Small intestine (tissue), 7 donors: ENCODE measurements around the gene MICU1. TPM values are rescaled to one million over a fixed set of nuclear protein-coding genes. Genes with fewer than 3 reads are reported as not detected.

Experiments used
- DNase-seq, 2 donors: peaks; one replicate each; pipeline versions ENCODE4 v3.0.0 to v3.0.0-alpha.2; 2013
- FAIRE-seq: peaks from 2 replicates; lab custom pipeline; 2012; peaks lifted over from hg19 to GRCh38; lab: Jason Lieb, UNC
- H3K27ac ChIP-seq, 3 donors: one replicate each; pipeline ENCODE4 v1.5.1; 2013; ENCODE audit warnings: low read length in 2 of 3, mild to moderate bottlenecking in 2 of 3, control low read depth in 1 of 3, inconsistent platforms in 1 of 3, low read depth in 1 of 3, moderate library complexity in 1 of 3
- H3K27me3 ChIP-seq, 3 donors: one replicate each; pipeline ENCODE4 v1.6.1; 2013; ENCODE audit warnings: low read length in 3 of 3, inconsistent platforms in 1 of 3; ENCODE audit not compliant: control insufficient read depth in 3 of 3, insufficient read depth in 3 of 3
- H3K36me3 ChIP-seq, 3 donors: one replicate each; pipeline ENCODE4 v1.6.1; 2013; ENCODE audit warnings: low read length in 3 of 3, inconsistent platforms in 1 of 3, low read depth in 1 of 3, mild to moderate bottlenecking in 1 of 3, moderate library complexity in 1 of 3; ENCODE audit not compliant: control insufficient read depth in 3 of 3, insufficient read depth in 2 of 3
- H3K4me1 ChIP-seq, 3 donors: one replicate each; pipeline ENCODE4 v1.6.1; 2013; ENCODE audit warnings: low read length in 2 of 3, inconsistent platforms in 1 of 3, low read depth in 1 of 3, mild to moderate bottlenecking in 1 of 3, moderate library complexity in 1 of 3; ENCODE audit not compliant: control insufficient read depth in 3 of 3, insufficient read depth in 2 of 3
- H3K4me3 ChIP-seq, 3 donors: one replicate each; pipeline ENCODE4 v1.5.1; 2013; ENCODE audit warnings: low read length in 3 of 3, control low read depth in 1 of 3, inconsistent platforms in 1 of 3, low read depth in 1 of 3, mild to moderate bottlenecking in 1 of 3, moderate library complexity in 1 of 3
- H3K9me3 ChIP-seq, 2 donors: one replicate each; pipeline ENCODE4 v1.6.1; 2013; ENCODE audit warnings: low read depth in 1 of 2, low read length in 1 of 2; ENCODE audit not compliant: control insufficient read depth in 2 of 2, insufficient read depth in 1 of 2
- WGBS, 3 donors: extraction: QIAGEN DNeasy Blood & Tissue Kit; methylation state at CpG; one replicate each; pipeline ENCODE4 v1.1.7; 2013; 5-methylcytosine and 5-hydroxymethylcytosine counted together
- polyA plus RNA-seq, 4 donors: library from polyadenylated mRNA; stranded (reverse) in 3 of 4; unstranded in 1 of 4; fragments of 200-250 nt in 3 of 4; fragments of 120-200 nt in 1 of 4; gene quantifications; one replicate each; pipeline versions ENCODE4 v1.2.1 to v1.2.3, GENCODE V29; 2013
- donor health status: healthy with polysubstance abuse.
- donor health status: control.
- donor health status: control.
- donor health status: Bipolar disorder and iron deficiency.
- donor health status: healthy.

The MICU1 gene
- polyA plus RNA-seq, 4 donors: 32.5 to 64.1 (median 45.1) TPM

DNA sequence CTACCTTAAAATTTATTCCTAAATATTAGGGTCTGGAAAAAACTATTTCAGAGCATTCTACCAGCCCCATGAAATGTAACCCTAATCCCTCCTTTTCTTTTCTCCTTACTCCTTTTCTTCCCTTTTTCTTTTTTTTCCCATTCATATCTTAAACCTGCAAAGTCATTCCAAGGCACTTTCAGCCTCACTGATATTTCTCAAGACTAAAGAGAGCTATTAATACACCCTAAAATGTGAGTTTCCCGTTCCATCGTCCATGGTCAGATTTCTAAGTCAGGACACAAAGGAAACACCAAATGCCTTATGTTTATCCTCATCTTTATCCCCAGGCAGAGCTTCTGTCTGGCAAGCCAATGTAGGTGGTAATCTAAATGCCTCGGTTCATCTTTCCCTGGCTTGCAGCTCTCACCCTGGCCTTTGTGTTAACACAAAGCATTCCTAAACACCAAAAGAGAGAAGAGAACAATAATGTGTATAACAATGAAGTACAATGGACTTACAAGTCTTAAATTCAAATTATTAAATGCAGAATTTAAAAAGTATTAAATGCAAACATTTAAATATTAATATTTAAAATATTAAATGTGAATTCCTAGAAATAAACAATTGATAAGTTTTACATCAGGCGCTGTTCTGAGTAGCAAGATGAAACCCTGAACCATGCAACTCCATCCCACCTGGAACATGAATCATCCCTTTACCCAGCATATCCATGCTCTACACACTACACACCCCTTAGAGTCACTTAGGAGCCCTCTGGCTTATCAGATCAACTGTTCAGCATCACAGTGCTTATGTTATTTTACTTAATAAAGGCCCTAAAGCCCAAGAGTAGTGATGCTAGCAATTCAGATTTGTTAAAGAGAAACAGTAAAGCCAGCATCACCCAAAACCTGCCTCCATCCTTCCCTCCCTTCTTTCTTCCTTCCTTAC, 26.8 kb downstream of the MICU1 start:
- no peaks in the 10 kb centered on the region for H3K4me1 ChIP-seq
- FAIRE-seq (no peak), DNase-seq (no peak)
- H3K9me3 ChIP-seq: no peaks in the 10 kb centered on the region
- WGBS, 3 donors: 90 to 92% (median 91%) methylated on average over 4 of the region's 4 CpGs
- peaks cover 0 to 11% (median 2%) of the 10 kb centered on the region in 3 donors for H3K36me3 ChIP-seq
- no peak overlapping the region for H3K4me3 ChIP-seq
- no peaks in the 10 kb centered on the region for H3K27me3 ChIP-seq
- H3K27ac ChIP-seq: no peak overlapping the region

- Histone ChIP-seq H3K9me3 (no peaks in the 10 kb centered on the region), H3K27ac (no peak overlapping the region), H3K4me3 (no peak overlapping the region), H3K27me3 (no peaks in the 10 kb centered on the region), H3K36me3 (peaks cover 0 to 11% (median 2%) of the 10 kb centered on the region in 3 donors), H3K4me1 (no peaks in the 10 kb centered on the region)
- FAIRE-seq (no peak), DNase-seq (no peak)
- WGBS, 3 donors: 85 to 100% (median 97%) methylated on average over 1 of the region's 1 CpG
Measured at GRCh38 chr10:72597897-72598296, 28.0 kb downstream of the MICU1 start.

GRCh38 chr10:72595436-72595835, 30.4 kb downstream of the MICU1 start:
- Histone ChIP-seq H3K4me3 (no peak overlapping the region), H3K27ac (no peak overlapping the region), H3K27me3 (no peaks in the 10 kb centered on the region), H3K36me3 (peaks cover 0 to 10% (median 0%) of the 10 kb centered on the region in 3 donors), H3K4me1 (no peaks in the 10 kb centered on the region), H3K9me3 (peaks cover 0 to 5% of the 10 kb centered on the region in 2 donors)
- no peak for FAIRE-seq
- WGBS, 3 donors: 94 to 97% (median 94%) methylated on average over 1 of the region's 1 CpG
- DNase-seq: no peak

DNA sequence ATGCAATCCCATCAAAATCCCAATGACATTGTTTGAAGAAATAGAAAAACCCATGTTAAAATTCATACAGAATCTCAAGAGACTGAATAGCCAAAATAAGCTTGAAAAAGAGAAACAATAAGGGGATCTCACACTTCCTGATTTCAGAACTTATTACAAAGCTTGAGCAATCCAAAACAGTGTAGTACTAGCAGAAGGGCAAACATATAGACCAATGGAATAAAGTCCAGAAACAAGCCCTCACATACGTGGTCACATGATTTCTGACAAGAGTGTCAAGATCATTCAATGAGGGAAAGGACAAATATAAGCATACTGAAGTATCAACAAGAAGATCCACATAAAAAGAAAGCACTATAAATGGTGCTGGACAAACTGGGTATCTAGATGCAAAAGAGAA, 31.9 kb downstream of the MICU1 start:
- Histone ChIP-seq H3K27ac (no peak overlapping the region), H3K9me3 (peaks cover 0 to 5% of the 10 kb centered on the region in 2 donors), H3K27me3 (no peaks in the 10 kb centered on the region), H3K4me1 (no peaks in the 10 kb centered on the region), H3K36me3 (peaks cover 0 to 10% (median 0%) of the 10 kb centered on the region in 3 donors), H3K4me3 (no peak overlapping the region)
- 42 to 63% (median 55%) methylated on average over 1 of the region's 1 CpG for WGBS, 3 donors
- DNase-seq (peak; percentile 27 to 35), FAIRE-seq (no peak)

- Histone ChIP-seq H3K4me3 (no peak overlapping the region), H3K27ac (no peak overlapping the region), H3K4me1 (no peaks in the 10 kb centered on the region), H3K9me3 (peaks cover 0 to 5% of the 10 kb centered on the region in 2 donors), H3K36me3 (peaks cover 0 to 5% (median 0%) of the 10 kb centered on the region in 3 donors), H3K27me3 (no peaks in the 10 kb centered on the region)
- FAIRE-seq (no peak), DNase-seq (no peak)
- 89 to 95% (median 94%) methylated on average over 3 of the region's 3 CpGs for WGBS, 3 donors
Measured at GRCh38 chr10:72588266-72588665, 37.6 kb downstream of the MICU1 start.

- Histone ChIP-seq H3K9me3 (peaks cover 0 to 5% of the 10 kb centered on the region in 2 donors), H3K4me1 (no peaks in the 10 kb centered on the region), H3K27ac (no peak overlapping the region), H3K36me3 (peaks cover 0 to 5% (median 0%) of the 10 kb centered on the region in 3 donors), H3K4me3 (no peak overlapping the region), H3K27me3 (no peaks in the 10 kb centered on the region)
- DNase-seq (no peak), FAIRE-seq (no peak)
- 96 to 97% (median 97%) methylated on average over 5 of the region's 5 CpGs for WGBS, 3 donors
Measured at GRCh38 chr10:72587568-72587967, 38.3 kb downstream of the MICU1 start.

GRCh38 chr10:72574636-72575035, 51.2 kb downstream of the MICU1 start:
- Histone ChIP-seq H3K27me3 (no peaks in the 10 kb centered on the region), H3K4me3 (no peak overlapping the region), H3K9me3 (no peaks in the 10 kb centered on the region), H3K36me3 (no peaks in the 10 kb centered on the region), H3K4me1 (no peaks in the 10 kb centered on the region), H3K27ac (no peak overlapping the region)
- no peak for FAIRE-seq
- no peak for DNase-seq
- 94 to 96% (median 96%) methylated on average over 4 of the region's 4 CpGs for WGBS, 3 donors

DNA sequence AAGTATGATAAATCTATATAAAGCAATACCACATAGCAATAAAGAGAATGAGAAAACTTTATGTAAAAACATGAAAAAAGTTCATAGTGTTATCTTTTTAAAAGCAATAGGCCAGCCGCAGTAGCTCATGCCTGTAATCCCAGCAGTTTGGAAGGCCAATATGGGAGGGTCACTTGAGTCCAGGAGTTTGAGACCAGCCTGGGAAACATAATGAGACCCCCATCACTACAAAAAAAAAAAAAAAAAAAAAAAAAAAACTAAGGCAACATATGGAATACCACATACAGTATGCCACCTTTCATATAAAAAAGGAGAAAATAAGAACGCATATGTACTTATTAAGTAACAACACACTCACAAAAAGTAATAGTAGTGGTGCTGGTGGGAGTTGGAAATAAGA, 52.8 kb downstream of the MICU1 start:
- 98 to 100% (median 98%) methylated on average over 2 of the region's 2 CpGs for WGBS, 3 donors
- Histone ChIP-seq H3K27me3 (no peaks in the 10 kb centered on the region), H3K4me3 (no peak overlapping the region), H3K9me3 (no peaks in the 10 kb centered on the region), H3K36me3 (peaks cover 0 to 2% (median 0%) of the 10 kb centered on the region in 3 donors), H3K4me1 (no peaks in the 10 kb centered on the region), H3K27ac (no peak overlapping the region)
- FAIRE-seq: no peak
- no peak for DNase-seq
